HepG2 (cell line): Measurements from ENCODE around the gene RNF135. TPM values are rescaled to one million over a fixed set of nuclear protein-coding genes. Genes with fewer than 3 reads are reported as not detected.

ENCODE experiments used
- ARHGAP35 ChIP-seq: sonication (generic); formaldehyde crosslinking; IDR thresholded peaks from 2 replicates; pipeline ENCODE4 v1.9.0; 2022; ENCODE audit warnings: mild to moderate bottlenecking, inconsistent platforms, moderate library complexity, missing genetic modification reagents, borderline replicate concordance
- ASH2L ChIP-seq: fragments of 300-600, 200-600 bp; sonication (generic); IDR thresholded peaks from 2 replicates; pipeline ENCODE4 v1.7.0; 2017; ENCODE audit warnings: low read depth, mild to moderate bottlenecking, moderate library complexity, mixed read lengths, low read length; ENCODE audit not compliant: insufficient read length
- FOXA3 ChIP-seq: IDR thresholded peaks from 2 replicates; pipeline ENCODE4 v1.6.1; 2016; ENCODE audit warnings: missing genetic modification reagents, missing compliant biosample characterization
- IRX3 ChIP-seq: sonication (generic); formaldehyde crosslinking; IDR thresholded peaks from 2 replicates; pipeline ENCODE4 v1.8.1; 2023; ENCODE audit warnings: mild to moderate bottlenecking, low read depth, missing genetic modification reagents, borderline replicate concordance
- NPAS2 ChIP-seq: sonication (generic); formaldehyde crosslinking; IDR thresholded peaks from 2 replicates; pipeline ENCODE4 v1.8.0; 2022; ENCODE audit warnings: mild to moderate bottlenecking, missing genetic modification reagents, borderline replicate concordance
- POLR2G ChIP-seq: fragments of 200-400 bp; formaldehyde crosslinking; IDR thresholded peaks from 2 replicates; pipeline ENCODE4 v1.6.1; 2018; ENCODE audit warnings: mild to moderate bottlenecking, low read depth, low read length, moderate library complexity
- RCOR2 ChIP-seq: IDR thresholded peaks from 2 replicates; pipeline ENCODE4 v1.6.1; 2016; ENCODE audit warnings: missing biosample characterization, missing genetic modification reagents
- RXRB ChIP-seq: IDR thresholded peaks from 2 replicates; pipeline ENCODE4 v1.6.1; 2016; ENCODE audit warnings: borderline replicate concordance, missing genetic modification reagents, missing compliant biosample characterization
- SP5 ChIP-seq: IDR thresholded peaks from 2 replicates; pipeline ENCODE4 v1.6.1; 2016; ENCODE audit warnings: low read depth, borderline replicate concordance
- TCF12 ChIP-seq, 2 experiments: fragments of 450-650 bp in 1 of 2; sonication (generic) in 1 of 2; formaldehyde crosslinking in 1 of 2; IDR thresholded peaks; 2 replicates each; pipeline versions ENCODE4 v1.6.1 to v1.8.0; 2017 to 2022; ENCODE audit warnings: antibody characterized with exemption in 1 of 2, mild to moderate bottlenecking in 1 of 2, missing genetic modification reagents in 1 of 2, moderate library complexity in 1 of 2
- TCF7 ChIP-seq: sonication (generic); IDR thresholded peaks from 2 replicates; pipeline ENCODE4 v1.6.1; 2016; ENCODE audit warnings: antibody characterized with exemption, low read depth
- XRCC5 ChIP-seq: fragments of 200-400 bp; formaldehyde crosslinking; optimal IDR thresholded peaks from 2 replicates; pipeline ENCODE3; 2017; ENCODE audit warnings: mild to moderate bottlenecking, low read length
- YEATS2 ChIP-seq: sonication (generic); formaldehyde crosslinking; IDR thresholded peaks from 2 replicates; pipeline ENCODE4 v1.4.0; 2020; ENCODE audit warnings: missing genetic modification reagents, borderline replicate concordance
- ZNF124 ChIP-seq: sonication (generic); formaldehyde crosslinking; IDR thresholded peaks from 2 replicates; pipeline ENCODE4 v1.4.0; 2020; ENCODE audit warnings: missing genetic modification reagents
- ZNF331 ChIP-seq: sonication (generic); formaldehyde crosslinking; IDR thresholded peaks from 2 replicates; pipeline ENCODE4 v1.4.0; 2020; ENCODE audit warnings: missing genetic modification reagents
- polyA plus RNA-seq, 8 experiments: library from polyadenylated mRNA; depleted of rRNA in 3 of 8; stranded (reverse) in 7 of 8; unstranded in 1 of 8; fragments of >200 nt; fragmentation: Illumina TruSeq in 4 of 8; extraction: Trizol in 4 of 8; gene quantifications; 2 replicates each; pipeline versions ENCODE4 v1.2.1 to v1.2.3, GENCODE V29; 2011 to 2016; ENCODE audit warnings: low read depth in 4 of 8, missing spikeins in 1 of 8, mixed read lengths in 1 of 8; ENCODE audit not compliant: insufficient read depth in 1 of 8
- total RNA-seq, 5 experiments: library from RNA; depleted of rRNA; stranded (reverse); fragments of >200 nt; fragmentation: Illumina TruSeq; extraction: Trizol; gene quantifications; 2 replicates each; pipeline ENCODE4 v1.2.3, GENCODE V29; 2016; ENCODE audit warnings: low read depth in 1 of 5
- TF ChIP-seq, protein P1 (sequence below): sonication (generic); formaldehyde crosslinking; IDR thresholded peaks from 2 replicates; pipeline ENCODE4 v1.4.0; 2020; ENCODE audit warnings: mild to moderate bottlenecking, missing genetic modification reagents
- TF ChIP-seq, protein P2 (sequence below): IDR thresholded peaks from 2 replicates; pipeline ENCODE4 v1.6.1; 2016; ENCODE audit warnings: missing genetic modification reagents, missing compliant biosample characterization
- TF ChIP-seq, protein P3 (sequence below): sonication (generic); formaldehyde crosslinking; IDR thresholded peaks from 2 replicates; pipeline ENCODE4 v1.8.0; 2022; ENCODE audit warnings: mild to moderate bottlenecking, missing genetic modification reagents; ENCODE audit not compliant: insufficient replicate concordance

RNF135 gene
- total and polyA plus RNA-seq, 2 of the 13 experiments (the other 11 are each of a cell fraction or from before 2014, with no cell fraction given): not detected

DNA sequence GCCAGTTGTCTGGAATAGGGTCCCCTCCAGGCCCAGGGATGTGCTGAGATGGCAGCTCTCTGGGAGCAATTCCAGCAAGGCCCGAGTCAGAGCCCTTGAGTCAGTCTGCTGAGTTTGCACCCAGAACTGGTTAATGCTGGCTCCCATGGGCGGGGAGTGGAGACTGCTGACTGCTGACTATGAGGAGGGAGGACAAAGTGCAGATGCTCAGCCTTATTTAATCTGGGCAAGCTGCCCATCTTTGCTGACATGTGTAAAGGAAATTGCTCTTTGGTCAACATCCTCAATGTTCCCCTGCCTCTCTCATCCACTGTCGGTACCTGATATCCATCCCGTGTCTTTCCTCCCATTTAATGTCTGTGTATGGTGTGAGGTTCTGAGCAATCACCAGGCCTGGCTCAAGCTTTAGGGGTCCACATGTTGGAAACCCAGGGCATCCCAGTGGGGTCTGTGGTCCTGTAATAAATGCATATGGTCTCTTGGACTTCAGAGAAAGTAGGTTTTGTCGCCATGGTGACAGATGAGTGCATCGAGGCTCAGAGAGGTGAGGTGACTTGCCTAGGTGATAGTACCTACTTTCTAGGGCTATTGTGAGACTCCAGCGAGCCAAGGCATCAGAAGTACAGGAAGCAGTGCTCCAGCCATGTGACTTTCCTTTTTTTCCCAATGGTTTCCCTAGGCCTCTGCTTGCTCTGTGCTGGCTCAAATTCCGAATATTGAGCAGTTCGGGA lies 20.0 kb upstream of the RNF135 start (continued):
- TF ChIP-seq SP5 (CRISPR knock-in tag) (peak; percentile 22; the same call in 1 of the 2 replicates), ASH2L (peak; percentile 38), ZNF331 (CRISPR knock-in tag) (peak; percentile 40; the same call in 1 of the 2 replicates), TCF7 (no peak), POLR2G (no peak), ZNF124 (CRISPR knock-in tag) (no peak), XRCC5 (peak; percentile 61), FOXA3 (peak; percentile 73; the same call in 1 of the 2 replicates), IRX3 (CRISPR knock-in tag) (no peak), RCOR2 (0 out of 2 replicates have a peak, but pooled peaks have one; percentile 38), ARHGAP35 (no peak), YEATS2 (CRISPR knock-in tag) (no peak), RXRB (CRISPR knock-in tag) (peak; percentile 55; the same call in 1 of the 2 replicates), TCF12 (IDR thresholded peaks at IDR 0.05) (no peak), TCF12 (CRISPR knock-in tag; IDR thresholded peaks at IDR 0.05) (no peak), NPAS2 (no peak)
- TF ChIP-seq, protein P1, sequence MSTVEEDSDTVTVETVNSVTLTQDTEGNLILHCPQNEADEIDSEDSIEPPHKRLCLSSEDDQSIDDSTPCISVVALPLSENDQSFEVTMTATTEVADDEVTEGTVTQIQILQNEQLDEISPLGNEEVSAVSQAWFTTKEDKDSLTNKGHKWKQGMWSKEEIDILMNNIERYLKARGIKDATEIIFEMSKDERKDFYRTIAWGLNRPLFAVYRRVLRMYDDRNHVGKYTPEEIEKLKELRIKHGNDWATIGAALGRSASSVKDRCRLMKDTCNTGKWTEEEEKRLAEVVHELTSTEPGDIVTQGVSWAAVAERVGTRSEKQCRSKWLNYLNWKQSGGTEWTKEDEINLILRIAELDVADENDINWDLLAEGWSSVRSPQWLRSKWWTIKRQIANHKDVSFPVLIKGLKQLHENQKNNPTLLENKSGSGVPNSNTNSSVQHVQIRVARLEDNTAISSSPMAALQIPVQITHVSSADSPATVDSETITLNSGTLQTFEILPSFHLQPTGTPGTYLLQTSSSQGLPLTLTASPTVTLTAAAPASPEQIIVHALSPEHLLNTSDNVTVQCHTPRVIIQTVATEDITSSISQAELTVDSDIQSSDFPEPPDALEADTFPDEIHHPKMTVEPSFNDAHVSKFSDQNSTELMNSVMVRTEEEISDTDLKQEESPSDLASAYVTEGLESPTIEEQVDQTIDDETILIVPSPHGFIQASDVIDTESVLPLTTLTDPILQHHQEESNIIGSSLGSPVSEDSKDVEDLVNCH (CRISPR knock-in tag): no peak
- TF ChIP-seq, protein P2, sequence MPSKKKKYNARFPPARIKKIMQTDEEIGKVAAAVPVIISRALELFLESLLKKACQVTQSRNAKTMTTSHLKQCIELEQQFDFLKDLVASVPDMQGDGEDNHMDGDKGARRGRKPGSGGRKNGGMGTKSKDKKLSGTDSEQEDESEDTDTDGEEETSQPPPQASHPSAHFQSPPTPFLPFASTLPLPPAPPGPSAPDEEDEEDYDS (CRISPR knock-in tag): 0 out of 2 replicates have a peak, but pooled peaks have one; percentile 25
- TF ChIP-seq, protein P3, sequence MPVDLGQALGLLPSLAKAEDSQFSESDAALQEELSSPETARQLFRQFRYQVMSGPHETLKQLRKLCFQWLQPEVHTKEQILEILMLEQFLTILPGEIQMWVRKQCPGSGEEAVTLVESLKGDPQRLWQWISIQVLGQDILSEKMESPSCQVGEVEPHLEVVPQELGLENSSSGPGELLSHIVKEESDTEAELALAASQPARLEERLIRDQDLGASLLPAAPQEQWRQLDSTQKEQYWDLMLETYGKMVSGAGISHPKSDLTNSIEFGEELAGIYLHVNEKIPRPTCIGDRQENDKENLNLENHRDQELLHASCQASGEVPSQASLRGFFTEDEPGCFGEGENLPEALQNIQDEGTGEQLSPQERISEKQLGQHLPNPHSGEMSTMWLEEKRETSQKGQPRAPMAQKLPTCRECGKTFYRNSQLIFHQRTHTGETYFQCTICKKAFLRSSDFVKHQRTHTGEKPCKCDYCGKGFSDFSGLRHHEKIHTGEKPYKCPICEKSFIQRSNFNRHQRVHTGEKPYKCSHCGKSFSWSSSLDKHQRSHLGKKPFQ (CRISPR knock-in tag): no peak
